CD4-positive, alpha-beta T cell treated with Interleukin-6 for 4 hours (primary cell): ENCODE data around the gene USP6.
"Not testable (repeated sequence)": the region's sequence is repeated elsewhere in the genome, so short reads cannot be mapped to it uniquely, and the experiment has no call there.

Source experiments
- DNase-seq: peaks from one replicate; pipeline ENCODE4 v3.0.0-alpha.2; 2020; ENCODE audit warnings: mixed read lengths

Gene USP6

DNA sequence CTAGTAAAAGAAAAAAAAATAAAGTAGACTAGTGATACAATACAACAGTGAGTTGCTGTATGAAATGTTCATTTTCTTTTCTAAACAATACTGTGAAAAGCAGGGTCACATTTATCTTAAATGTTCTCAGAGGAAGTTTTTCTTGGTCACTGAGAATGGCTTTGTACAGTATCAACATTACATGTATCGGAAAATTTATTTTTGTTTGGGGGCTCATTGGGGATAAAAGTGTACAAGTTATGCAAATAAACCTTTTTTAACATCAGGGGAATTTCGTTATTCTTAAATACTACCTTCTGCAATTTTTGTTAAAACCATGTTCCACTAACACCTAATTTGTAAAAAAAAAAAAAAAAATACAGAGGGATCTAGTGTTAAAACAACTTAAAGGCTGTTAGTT lies 84.5 kb downstream of the USP6 start:
- DNase-seq: no peak

DNA sequence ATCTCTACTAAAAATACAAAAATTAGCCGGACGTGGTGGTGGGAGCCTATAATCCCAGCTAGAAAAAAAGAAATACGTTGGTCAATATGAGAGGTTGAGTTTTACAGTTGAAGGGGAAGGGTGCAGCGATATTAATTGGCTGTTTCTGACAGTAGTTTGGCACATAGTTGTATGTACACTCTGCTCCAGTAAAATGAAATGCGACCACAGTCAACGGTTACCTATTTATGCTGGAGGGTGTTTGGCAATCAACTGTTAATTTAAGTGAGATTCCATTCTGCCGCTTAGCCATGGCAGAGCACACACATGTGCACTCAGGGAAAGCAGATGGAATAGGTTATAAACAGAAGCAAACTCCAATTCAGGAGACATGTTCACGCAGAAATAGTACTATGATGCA lies 85.2 kb downstream of the USP6 start:
- no peak for DNase-seq

GRCh38 chr17:5203178-5203907 lies 87.5 kb downstream of the USP6 start:
- DNase-seq: no peak

DNA sequence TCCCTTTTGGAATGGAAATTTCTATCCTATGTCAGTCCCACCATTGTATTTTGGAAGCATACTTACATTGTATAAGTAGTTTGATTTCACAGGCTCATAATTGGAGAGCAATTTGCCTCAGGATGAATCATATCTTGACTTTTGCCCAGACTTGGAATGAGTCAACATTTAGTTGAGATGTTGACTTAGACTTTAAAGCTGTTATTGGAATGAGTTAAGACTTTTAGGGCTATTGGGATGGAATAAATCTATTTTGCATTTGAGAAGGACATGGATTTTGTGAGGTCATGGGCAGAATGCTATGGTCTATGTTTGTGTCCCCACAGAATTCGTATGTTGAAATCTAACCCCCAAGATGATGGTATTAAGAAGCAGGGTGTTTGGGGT lies 88.1 kb downstream of the USP6 start:
- no peak for DNase-seq

DNA sequence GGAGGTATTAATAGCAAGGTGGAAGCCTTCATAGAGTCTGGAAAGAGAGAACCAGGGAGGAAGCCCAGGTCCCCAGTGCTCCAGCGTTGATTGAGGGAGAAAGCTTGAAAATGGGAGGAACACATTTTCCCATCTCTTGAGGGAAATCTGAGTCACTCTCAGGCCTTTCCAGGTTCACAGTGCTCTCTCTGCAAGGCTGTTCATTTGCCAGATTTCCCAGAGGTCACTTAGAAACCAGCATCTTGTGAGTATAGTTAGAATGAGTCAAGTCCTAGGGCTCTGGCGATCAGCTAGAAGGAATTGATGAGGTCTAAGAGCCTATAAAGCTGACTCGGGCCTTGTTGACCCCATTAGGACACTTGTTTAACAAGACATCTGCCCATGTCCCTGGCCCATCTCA lies 93.6 kb downstream of the USP6 start:
- no peak for DNase-seq

DNA sequence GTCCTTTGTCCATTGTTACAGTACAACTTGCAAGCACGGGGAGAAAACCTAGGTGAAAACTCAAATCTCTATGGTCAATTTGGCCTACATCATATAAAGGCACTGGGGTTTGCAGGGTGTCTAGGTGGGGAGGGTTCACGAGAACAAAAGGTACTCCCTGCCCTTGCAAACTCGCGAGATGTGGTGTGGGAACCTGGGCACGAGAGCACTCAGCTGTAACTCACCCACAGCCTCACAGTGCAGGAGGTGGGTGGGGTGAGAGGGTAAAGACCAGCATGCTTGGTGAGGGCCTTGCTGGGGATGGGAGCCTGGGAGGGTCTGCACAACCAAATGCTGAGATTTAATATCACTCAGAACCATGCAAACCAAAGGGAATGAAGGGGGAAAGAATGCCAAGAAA lies 94.3 kb downstream of the USP6 start:
- DNase-seq: no peak

DNA sequence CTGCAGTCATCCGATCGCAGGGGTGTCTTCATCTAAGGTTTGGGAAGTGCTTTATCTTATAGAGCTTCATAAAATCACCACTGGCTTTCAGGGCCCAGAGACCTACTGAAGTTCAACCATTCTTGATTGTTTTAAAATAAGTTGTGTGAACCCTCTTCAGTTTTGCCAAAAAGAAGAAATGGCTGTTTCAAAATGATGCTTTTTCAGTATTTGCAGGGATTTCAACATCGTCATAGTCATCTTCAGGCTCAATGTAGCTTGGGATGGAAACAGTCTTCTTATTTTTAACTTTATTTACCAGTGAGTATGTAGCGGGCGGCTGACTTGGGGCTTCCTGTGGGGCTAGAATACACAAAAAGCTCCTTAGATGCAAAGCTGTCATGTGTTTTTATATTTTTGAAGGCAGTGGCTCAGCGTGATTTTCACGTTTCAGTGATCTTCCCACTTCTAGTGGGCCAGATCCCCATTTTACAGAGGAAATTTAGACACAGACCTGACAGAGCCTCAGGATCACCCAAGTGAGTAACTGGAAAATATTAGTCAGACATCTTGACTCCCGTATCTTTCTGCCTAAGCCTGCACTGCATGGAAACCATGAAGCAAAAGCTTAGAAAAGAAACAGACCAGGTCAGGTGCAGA lies 94.9 kb downstream of the USP6 start:
- DNase-seq: no peak

GRCh38 chr17:5211458-5211857 lies 95.6 kb downstream of the USP6 start:
- no peak for DNase-seq

- DNase-seq: not testable (repeated sequence)
Observed at GRCh38 chr17:5217562-5217961, 101.7 kb downstream of the USP6 start.

- DNase-seq: no peak
Observed at GRCh38 chr17:5219536-5219935, 103.7 kb downstream of the USP6 start.

- no peak for DNase-seq
Observed at GRCh38 chr17:5220074-5220473, 104.2 kb downstream of the USP6 start.

- not testable (repeated sequence) for DNase-seq
Observed at GRCh38 chr17:5221912-5222311, 106.1 kb downstream of the USP6 start.
